GM21737 (cell line): ENCODE results near the gene AKR7A2.
"Not testable (repeated sequence)": the region's sequence is repeated elsewhere in the genome, so short reads cannot be mapped to it uniquely, and the experiment has no call there.

Experiments used
- ATAC-seq: cut with Tn5 transposase; IDR thresholded peaks from one replicate; pipeline ENCODE4 v1.9.1; 2021; ENCODE audit warnings: mild to moderate bottlenecking, moderate library complexity; ENCODE audit not compliant: unreplicated experiment

AKR7A2 gene

GRCh38 chr1:19268445-19268844 is 43.5 kb downstream of the AKR7A2 start:
- ATAC-seq: no peak

- no peak for ATAC-seq
Observed at GRCh38 chr1:19262744-19263143, 49.2 kb downstream of the AKR7A2 start.

DNA sequence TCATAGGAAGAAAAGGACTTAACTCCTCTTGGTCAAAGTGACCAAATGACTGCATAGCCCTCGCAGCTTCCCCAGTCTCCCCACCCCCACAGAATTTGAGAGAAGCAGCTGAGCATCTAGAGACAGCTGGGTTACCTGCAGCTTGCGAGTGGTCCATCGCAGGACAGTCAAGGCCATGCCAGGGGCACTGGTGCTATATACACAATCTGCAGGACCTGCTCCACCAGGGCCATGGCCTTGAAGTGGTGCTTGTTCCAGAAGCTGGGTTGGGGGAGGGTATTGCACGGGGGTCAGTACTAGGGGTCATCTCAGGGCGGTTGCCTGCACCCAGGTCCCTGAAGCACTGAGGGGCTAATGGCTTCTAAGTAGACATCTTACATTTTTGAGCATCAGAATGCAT is 49.9 kb downstream of the AKR7A2 start:
- ATAC-seq: no peak

DNA sequence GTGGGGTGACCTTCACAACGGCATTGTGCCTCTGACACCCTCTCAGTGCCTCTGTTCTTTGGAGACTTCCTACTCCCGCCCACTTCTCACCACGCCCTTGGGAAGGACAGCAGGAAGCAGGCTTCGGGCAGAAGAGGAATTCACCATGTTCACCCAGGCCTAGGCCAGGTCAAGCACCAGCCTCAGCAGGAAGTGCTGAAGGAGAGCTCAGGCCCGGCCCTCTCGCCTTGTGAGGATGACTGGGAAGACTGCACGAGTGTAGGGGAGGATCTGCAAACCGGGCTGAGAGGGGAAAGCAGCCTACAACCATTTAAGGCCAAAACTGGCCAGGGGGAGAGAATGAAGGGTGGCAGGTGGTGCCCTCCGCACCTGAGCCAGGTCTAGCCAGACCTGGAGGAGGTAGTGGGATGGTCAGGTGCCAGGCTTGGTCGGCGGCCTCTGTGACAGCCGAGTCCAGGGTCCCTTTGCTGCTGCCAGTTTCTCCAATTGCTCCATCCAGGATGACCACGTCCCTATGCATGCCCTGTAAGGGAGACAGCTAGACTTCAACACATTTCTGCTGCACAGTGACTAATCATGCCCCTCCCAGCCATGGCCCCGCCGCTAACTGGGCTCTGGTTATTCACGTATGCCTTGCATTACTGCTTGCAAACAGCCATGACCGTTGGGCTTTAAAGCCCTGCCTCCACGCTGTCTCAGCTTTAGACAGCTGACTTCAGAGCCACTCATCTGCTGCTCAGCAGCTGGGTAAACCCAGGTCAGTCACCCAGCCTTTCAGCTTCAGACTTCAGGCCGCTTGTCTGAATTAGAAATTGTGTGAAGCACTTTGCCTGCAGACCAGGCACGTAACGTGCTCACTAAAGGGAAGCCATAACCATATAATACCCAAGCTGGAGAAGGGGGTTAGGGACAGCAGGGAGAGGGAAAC is 51.5 kb downstream of the AKR7A2 start:
- ATAC-seq: no peak

- no peak for ATAC-seq
Observed at GRCh38 chr1:19258353-19258752, 53.6 kb downstream of the AKR7A2 start.

- no peak for ATAC-seq
Observed at GRCh38 chr1:19257178-19257914, 54.6 kb downstream of the AKR7A2 start.

GRCh38 chr1:19256301-19256700 is 55.6 kb downstream of the AKR7A2 start:
- not testable (repeated sequence) for ATAC-seq

- no peak for ATAC-seq
Observed at GRCh38 chr1:19255288-19255687, 56.7 kb downstream of the AKR7A2 start.

DNA sequence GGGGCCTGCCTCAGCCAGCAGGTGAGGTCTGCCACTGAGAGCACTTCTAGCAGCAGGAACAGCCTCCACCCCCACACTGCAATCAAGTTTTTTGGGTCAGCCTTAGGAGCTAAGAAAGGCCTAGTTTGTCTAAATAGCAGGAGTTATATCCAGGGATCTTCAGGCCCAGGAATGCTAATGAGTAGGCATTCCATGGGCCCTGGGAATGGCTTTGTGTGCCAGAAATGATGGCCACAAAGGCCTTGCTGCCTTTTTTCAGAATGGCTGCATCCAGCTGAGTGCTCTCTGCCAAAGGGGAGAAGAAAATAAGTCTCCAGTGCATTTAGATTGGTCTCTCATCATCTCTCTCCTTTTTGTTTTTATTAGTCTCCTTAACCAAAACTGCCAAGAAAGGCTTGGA is 57.5 kb downstream of the AKR7A2 start:
- ATAC-seq: no peak
